ENCODE measurements around the gene SLC22A23.

Gene SLC22A23

DNA sequence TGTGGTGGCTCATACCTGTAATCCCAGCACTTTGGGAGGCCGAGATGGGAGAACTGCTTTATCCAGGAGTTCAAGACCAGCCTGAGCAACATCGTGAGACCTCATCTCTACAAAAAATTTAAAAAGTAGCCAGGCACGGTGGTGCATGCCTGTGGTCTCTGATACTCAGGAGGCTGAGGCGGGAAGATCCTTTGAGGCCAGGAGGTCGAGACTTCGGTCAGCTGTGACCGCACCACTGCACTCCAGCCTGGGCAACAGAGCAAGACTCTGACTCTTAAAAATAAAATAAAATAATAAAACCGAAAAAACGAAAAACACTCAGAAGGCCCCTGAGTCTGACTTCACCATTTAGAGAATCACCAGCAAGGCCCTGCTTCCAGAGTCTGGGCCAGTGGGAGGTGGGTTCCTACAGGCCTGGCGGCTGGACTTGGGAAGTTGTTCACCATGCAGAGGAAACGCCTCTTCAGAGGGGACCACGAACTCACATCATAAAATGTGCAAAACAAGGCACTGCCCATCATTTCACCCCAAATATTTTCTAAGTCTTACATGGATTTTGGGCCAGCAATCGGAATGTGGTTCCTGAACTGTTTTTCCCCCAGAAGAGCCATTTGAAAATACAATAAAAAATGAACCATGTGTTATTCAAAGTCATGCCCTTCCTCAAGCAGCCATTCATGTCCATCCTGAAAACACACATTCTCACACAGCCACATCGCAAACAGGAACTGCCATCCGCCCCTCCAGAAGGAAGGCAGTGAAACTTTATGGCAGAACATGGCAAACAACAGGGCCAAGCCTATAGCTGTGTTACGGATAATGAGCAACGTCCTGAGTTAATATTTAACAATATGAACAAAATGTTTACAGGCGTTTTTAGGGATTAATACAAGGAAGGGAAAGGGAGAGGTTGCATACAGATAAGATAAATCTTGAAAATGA, 57.8 kb downstream of the SLC22A23 start:
- Histone ChIP-seq H3K27me3 (ENCODE audit: low read depth, low read length) (no peaks in the 10 kb centered on the region), H3K27ac (ENCODE audit: low read length) (no peak overlapping the region)

DNA sequence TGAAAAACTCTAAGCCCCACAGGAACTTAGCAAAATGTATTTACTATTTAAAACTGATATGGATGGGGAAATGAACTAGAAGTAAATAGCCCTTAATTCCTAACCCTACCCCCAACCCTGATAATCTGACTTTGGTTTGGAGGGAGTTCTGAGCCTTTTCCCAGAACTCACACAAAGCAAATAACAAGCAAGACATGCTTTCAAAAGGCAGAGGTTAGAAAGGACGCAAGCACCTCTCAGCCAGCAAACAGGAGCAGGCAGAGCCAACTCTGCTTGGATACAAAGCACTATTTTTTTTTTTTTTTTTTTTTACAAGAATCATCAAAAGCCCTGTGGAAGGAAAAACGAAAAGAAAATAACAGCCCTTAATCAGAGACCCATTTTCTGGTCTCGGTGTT, 58.7 kb downstream of the SLC22A23 start:
- H2AFZ ChIP-seq (ENCODE audit: low read depth, low read length): no peak overlapping the region
- no peaks in the 10 kb centered on the region for H3K27me3 ChIP-seq (ENCODE audit: low read depth, low read length)
- H3K27ac ChIP-seq (ENCODE audit: low read length): no peak overlapping the region
- no peaks in the 10 kb centered on the region for H3K4me1 ChIP-seq (ENCODE audit: low read length)
- no peak overlapping the region for H3K9ac ChIP-seq (ENCODE audit: low read length)
- no peaks in the 10 kb centered on the region for H4K20me1 ChIP-seq (ENCODE audit: insufficient read depth, low read length)
- no peaks in the 10 kb centered on the region for H3K9me3 ChIP-seq (ENCODE audit: insufficient read depth, low read length)
- H3K36me3 ChIP-seq (replicated peaks; ENCODE audit: low read depth, low read length): no peaks in the 10 kb centered on the region
- H3K4me3 ChIP-seq (ENCODE audit: low read length): no peak overlapping the region
- TF ChIP-seq EZH2phosphoT487 (IDR thresholded peaks at IDR 0.05; ENCODE audit: low read depth): no peak
- TF ChIP-seq, protein P1, sequence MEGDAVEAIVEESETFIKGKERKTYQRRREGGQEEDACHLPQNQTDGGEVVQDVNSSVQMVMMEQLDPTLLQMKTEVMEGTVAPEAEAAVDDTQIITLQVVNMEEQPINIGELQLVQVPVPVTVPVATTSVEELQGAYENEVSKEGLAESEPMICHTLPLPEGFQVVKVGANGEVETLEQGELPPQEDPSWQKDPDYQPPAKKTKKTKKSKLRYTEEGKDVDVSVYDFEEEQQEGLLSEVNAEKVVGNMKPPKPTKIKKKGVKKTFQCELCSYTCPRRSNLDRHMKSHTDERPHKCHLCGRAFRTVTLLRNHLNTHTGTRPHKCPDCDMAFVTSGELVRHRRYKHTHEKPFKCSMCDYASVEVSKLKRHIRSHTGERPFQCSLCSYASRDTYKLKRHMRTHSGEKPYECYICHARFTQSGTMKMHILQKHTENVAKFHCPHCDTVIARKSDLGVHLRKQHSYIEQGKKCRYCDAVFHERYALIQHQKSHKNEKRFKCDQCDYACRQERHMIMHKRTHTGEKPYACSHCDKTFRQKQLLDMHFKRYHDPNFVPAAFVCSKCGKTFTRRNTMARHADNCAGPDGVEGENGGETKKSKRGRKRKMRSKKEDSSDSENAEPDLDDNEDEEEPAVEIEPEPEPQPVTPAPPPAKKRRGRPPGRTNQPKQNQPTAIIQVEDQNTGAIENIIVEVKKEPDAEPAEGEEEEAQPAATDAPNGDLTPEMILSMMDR (IDR thresholded peaks at IDR 0.05; ENCODE audit: low read depth, low read length): no peak
- no peak overlapping the region for H3K4me2 ChIP-seq (ENCODE audit: low read length)
- no peaks in the 10 kb centered on the region for H3K79me2 ChIP-seq (ENCODE audit: low read length)

More for the DNA sequence above, 57.8 kb downstream of the SLC22A23 start:
- Histone ChIP-seq H3K9me3 (ENCODE audit: insufficient read depth, low read length) (no peaks in the 10 kb centered on the region), H2AFZ (ENCODE audit: low read depth, low read length) (no peak overlapping the region), H3K4me1 (ENCODE audit: low read length) (peaks cover 8% of the 10 kb centered on the region), H4K20me1 (ENCODE audit: insufficient read depth, low read length) (no peaks in the 10 kb centered on the region), H3K36me3 (replicated peaks; ENCODE audit: low read depth, low read length) (no peaks in the 10 kb centered on the region), H3K9ac (ENCODE audit: low read length) (no peak overlapping the region), H3K4me2 (ENCODE audit: low read length) (no peak overlapping the region), H3K79me2 (ENCODE audit: low read length) (no peaks in the 10 kb centered on the region), H3K4me3 (ENCODE audit: low read length) (no peak overlapping the region)
- TF ChIP-seq EZH2phosphoT487 (IDR thresholded peaks at IDR 0.05; ENCODE audit: low read depth): no peak
- TF ChIP-seq, protein P1 (IDR thresholded peaks at IDR 0.05; ENCODE audit: low read depth, low read length): no peak

DNA sequence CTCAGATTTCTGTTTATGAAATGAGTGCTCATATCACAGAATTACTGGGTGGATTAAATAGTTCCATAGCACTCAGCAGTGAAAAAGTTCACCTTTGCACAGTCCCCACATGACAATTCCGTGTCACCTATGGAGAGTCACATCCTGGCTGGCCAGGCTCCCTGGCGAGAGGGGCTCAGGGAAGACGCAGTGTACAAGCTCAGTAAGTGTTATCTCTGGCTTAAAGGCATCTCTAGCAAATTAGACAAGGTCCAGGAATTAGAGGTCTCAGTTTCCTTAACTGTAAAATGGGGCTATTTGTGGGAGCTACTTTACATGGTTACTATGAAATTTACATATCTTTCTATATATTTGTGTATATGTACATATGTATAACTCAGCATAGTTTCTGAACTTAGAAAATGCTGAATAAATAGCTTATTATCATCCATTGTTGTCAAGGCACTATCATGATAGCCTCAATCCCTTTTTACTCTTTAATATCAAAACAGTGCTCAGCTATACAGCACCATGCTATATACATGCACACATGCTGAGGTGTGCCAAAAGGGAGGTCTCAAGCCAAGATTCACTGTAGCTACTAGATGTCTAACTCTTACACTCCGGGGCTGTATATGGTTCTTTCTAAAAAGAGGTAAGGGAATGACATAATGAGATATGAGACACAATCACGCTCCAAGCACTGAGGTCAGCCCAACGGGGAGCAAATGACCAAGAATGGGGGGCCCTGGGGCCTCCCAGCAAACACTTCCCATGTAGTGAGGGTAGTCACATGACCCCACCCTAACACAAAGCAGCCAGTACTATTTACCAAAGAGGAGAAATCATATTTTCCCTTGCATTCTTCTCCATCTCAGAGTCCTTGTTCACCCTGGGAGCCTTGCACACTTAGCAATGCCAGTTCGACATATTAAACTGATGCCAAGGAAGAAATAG, 59.4 kb downstream of the SLC22A23 start:
- Histone ChIP-seq H3K27ac (ENCODE audit: low read length) (no peak overlapping the region), H3K4me1 (ENCODE audit: low read length) (no peaks in the 10 kb centered on the region)
- no peak for TF ChIP-seq EZH2phosphoT487 (IDR thresholded peaks at IDR 0.05; ENCODE audit: low read depth)
- TF ChIP-seq, protein P1 (IDR thresholded peaks at IDR 0.05; ENCODE audit: low read depth, low read length): no peak

More for the DNA sequence above, 59.4 kb downstream of the SLC22A23 start:
- H2AFZ ChIP-seq (ENCODE audit: low read depth, low read length): no peak overlapping the region
- H4K20me1 ChIP-seq (ENCODE audit: insufficient read depth, low read length): no peaks in the 10 kb centered on the region
- H3K79me2 ChIP-seq (ENCODE audit: low read length): no peaks in the 10 kb centered on the region
- H3K27me3 ChIP-seq (ENCODE audit: low read depth, low read length): no peaks in the 10 kb centered on the region
- no peak overlapping the region for H3K4me2 ChIP-seq (ENCODE audit: low read length)
- H3K9ac ChIP-seq (ENCODE audit: low read length): no peak overlapping the region
- no peak overlapping the region for H3K4me3 ChIP-seq (ENCODE audit: low read length)
- no peaks in the 10 kb centered on the region for H3K9me3 ChIP-seq (ENCODE audit: insufficient read depth, low read length)
- H3K36me3 ChIP-seq (replicated peaks; ENCODE audit: low read depth, low read length): no peaks in the 10 kb centered on the region

All from OCI-LY3 (cell line).